NCI-H2107 (cell line): Measurements from ENCODE around the gene PTGES3.

Experiments
- DNase-seq: peaks from one replicate; lab custom pipeline; 2025; lab: John Stamatoyannopoulos, UW

PTGES3 gene

GRCh38 chr12:56629459-56630179, 58.5 kb downstream of the PTGES3 start:
- no peak for DNase-seq

GRCh38 chr12:56628671-56629458, 59.2 kb downstream of the PTGES3 start:
- no peak for DNase-seq

GRCh38 chr12:56626701-56627100, 61.4 kb downstream of the PTGES3 start:
- DNase-seq = no peak

- no peak for DNase-seq
Observed at GRCh38 chr12:56622535-56622934, 65.5 kb downstream of the PTGES3 start.

GRCh38 chr12:56616925-56617324, 71.2 kb downstream of the PTGES3 start:
- DNase-seq = no peak

GRCh38 chr12:56616244-56616643, 71.8 kb downstream of the PTGES3 start:
- no peak for DNase-seq

DNA sequence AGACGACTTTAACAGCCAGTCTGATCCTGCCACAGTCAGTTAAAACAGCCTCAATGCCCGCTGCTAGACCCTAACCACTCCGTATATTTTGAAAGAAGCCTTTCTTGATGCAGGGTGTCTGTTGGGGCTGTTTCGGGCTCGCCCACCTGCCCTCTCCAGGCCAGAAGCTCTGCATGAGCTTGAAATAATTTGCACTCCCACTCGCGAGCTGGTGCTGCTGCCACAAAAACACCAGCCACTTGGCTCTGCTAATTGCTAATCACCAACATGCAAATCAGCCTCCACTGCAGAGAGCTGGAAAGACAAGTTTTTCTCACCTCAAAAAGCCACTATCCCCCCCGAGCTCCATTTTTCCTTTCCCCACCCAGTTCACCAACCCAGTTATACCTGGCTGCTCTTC, 73.5 kb downstream of the PTGES3 start:
- no peak for DNase-seq
